ENCODE measurements around the gene SRPK1.

The SRPK1 gene

GRCh38 chr6:35786810-35787209 is 134.1 kb downstream of the SRPK1 start:
- in situ Hi-C loops (cut with MboI; ENCODE audit: low sequenced_read_pairs) = no loop called here

GRCh38 chr6:35786272-35786671 is 134.6 kb downstream of the SRPK1 start:
- in situ Hi-C loops (cut with MboI; ENCODE audit: low sequenced_read_pairs) = no loop called here

GRCh38 chr6:35784200-35784599 is 136.7 kb downstream of the SRPK1 start:
- in situ Hi-C loops (cut with MboI; ENCODE audit: low sequenced_read_pairs) = no loop called here
